Activated naive CD4-positive, alpha-beta T cell treated with anti-CD3 and anti-CD28 coated beads, Interleukin-2, amount 50 U/mL, for 72 hours (primary cell): ENCODE data around the gene VWA2. TPM values are rescaled to one million over a fixed set of nuclear protein-coding genes. Genes with fewer than 3 reads are reported as not detected.
A peak's percentile ranks its signal among the peaks of the same experiment; 100 is the strongest.

Experiments used
- ATAC-seq, 2 donors: fragments of 150-1000 bp; cut with Tn5 transposase; 2 replicates each; pipeline ENCODE4 v1.10.0; 2021; ENCODE audit warnings: mild to moderate bottlenecking in 2 of 2, moderate library complexity in 2 of 2
- DNase-seq, 2 donors: peaks; one replicate each; pipeline ENCODE4 v3.0.0; 2021 to 2022; ENCODE audit warnings: low spot score in 2 of 2
- H3K27ac Mint-ChIP-seq, 2 donors: one replicate each; pipeline ENCODE4 v1.8.0; 2022; ENCODE audit warnings: mild to moderate bottlenecking in 2 of 2, mixed read lengths in 2 of 2
- H3K36me3 Mint-ChIP-seq, 2 donors: one replicate each; pipeline ENCODE4 v1.8.0; 2022; ENCODE audit warnings: mixed read lengths in 2 of 2
- H3K9me3 Mint-ChIP-seq, 2 donors: one replicate each; pipeline ENCODE4 v1.8.0; 2022; ENCODE audit warnings: mixed read lengths in 2 of 2
- total RNA-seq, 2 donors: library from RNA; stranded (reverse); gene quantifications; one replicate each; pipeline ENCODE4 v1.2.3, GENCODE V29; 2022

Gene VWA2
- total RNA-seq, 2 donors from 2014 or later: 0.08 TPM; not detected in 1

DNA sequence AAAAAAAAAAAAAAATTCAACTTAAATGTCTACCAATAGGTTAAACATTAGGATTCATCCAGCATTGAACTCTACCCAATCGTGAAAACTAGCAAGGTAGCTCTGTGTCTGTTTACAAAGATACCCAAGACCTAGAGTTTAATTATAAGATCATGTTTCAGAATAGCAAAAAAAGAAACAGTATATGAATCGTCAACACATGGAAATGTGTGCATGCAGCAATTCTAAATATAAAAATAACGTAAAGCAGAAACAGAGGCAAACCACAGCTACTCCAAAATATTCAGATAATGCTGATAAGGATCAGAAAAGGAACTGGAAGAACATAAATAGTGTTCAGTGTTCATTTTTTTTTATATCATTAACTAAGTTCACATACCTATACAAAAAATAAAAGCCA, 96.6 kb downstream of the VWA2 start:
- no peaks in the 10 kb centered on the region for H3K9me3 Mint-ChIP-seq
- H3K36me3 Mint-ChIP-seq: no peaks in the 10 kb centered on the region
- H3K27ac Mint-ChIP-seq: no peak overlapping the region
- DNase-seq (no peak), ATAC-seq (no peak)

DNA sequence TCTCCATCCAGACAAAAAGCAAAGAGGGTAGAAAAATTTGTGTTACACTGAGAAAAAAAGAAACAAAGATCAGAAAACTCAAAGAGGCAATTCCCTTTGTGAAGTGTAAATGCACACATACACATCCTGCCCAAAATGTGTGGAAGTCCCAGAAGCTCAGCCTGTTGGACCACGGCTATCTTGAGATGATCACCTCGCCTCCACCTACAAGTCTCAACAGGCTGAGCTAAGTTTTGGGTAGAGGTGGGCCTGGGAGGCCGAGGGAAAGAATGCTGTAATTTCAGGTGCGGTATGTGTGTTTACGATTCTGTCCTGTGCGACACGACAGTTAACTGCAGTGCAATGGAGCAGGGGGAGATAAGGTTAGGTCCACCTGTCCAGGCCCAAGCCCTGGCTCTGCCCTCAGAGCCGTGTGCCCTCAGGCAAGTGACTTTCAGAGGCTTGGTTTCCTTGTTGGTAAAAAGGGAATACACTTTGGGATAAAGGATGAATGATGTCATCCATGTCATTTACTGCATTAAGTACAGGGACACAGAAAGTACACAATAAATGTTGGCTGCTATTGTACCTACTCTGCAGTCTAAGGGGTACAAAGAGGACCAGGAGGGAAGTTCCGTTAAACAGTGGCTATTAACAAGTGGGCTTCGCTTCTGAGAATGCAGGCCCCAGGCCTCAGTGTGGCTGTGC, 97.9 kb downstream of the VWA2 start:
- Mint-ChIP-seq H3K27ac (peak overlapping the region in 1 of 2 donors; percentile 68), H3K9me3 (no peaks in the 10 kb centered on the region), H3K36me3 (no peaks in the 10 kb centered on the region)
- DNase-seq: no peak
- no peak for ATAC-seq

DNA sequence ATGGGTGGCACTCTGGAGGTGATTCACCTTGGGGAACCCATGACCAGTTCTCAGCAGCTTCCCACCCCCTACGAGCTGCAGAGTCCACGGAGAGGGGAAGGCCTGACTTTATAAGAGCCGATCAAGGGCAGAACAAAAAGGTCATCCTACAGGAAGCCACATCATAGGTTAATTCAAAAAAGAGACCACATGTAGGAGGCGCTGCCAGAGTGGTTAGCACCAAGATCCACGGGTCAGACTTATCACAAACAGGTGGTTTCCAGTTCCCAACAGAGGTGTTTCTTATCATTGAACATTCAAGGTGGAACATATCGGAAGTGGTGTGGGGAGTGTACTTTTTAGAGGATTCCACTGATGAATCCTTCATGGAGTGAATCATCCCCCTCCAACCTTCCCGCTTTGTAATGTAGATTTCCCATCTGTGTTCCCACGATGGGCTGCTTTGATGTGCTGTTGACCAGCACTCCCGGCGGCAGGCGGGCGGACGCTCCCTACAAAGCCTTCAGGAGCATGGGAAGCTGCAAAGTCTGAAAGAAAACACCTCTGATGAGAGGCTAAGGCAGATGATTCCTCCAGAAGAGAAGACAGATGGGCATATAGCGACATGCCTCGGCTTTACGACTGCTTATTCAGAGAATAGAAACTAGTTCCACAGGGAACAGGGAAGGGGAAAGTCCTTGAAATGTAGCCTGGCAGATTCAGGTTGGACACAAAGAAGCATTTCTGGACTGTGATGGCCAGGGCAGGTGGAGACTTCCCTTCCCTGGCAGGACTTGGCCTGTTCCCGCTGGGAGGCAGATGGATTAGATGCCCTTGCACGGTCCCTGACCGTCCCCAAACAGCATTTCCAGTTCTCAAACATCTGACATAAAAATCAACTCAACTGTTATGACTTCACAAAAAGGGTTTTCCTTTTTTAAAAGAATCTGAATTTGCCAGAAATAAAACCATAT, 98.7 kb downstream of the VWA2 start:
- peak overlapping the region in 1 of 2 donors; percentile 68 for H3K27ac Mint-ChIP-seq
- H3K36me3 Mint-ChIP-seq: no peaks in the 10 kb centered on the region
- ATAC-seq: peak; percentile 76 to 97
- H3K9me3 Mint-ChIP-seq: no peaks in the 10 kb centered on the region
- peak in 1 of 2 donors; percentile 71 for DNase-seq

DNA sequence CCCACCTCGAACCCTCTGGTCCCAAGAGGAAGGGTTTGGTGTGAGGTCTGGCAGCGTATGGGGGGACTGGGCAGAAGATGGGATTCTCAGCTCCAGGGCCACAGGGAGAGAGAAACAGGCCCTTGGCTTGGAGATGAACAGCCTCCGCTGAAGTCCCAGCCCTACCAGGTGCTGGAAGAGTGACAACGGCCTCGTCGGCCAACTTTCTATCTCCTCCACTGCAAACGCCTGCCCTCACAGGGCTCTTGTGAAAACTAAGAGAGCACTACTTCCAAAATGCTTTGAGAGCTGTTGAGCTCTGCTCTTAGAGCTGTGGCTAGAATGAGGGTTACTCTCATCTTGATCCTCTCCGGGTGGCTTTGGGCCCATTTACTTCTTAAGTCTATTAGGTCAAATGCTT, 101.8 kb downstream of the VWA2 start:
- no peak for ATAC-seq
- DNase-seq: no peak
- Mint-ChIP-seq H3K36me3 (no peaks in the 10 kb centered on the region), H3K9me3 (no peaks in the 10 kb centered on the region), H3K27ac (no peak overlapping the region)

Other genes starting within 250 kb of the VWA2 start
- not detected for gene ADRB1, start 195.4 kb upstream of the VWA2 start, total RNA-seq
- 10 to 100 TPM in 1 of 2 donors, 1 to 10 TPM in 1; 9.0 to 25.3 TPM for gene CCDC186, start 65.1 kb upstream of the VWA2 start, total RNA-seq
- gene TDRD1, start 59.9 kb upstream of the VWA2 start, total RNA-seq: under 1 TPM; 0.20 to 0.31 TPM
- gene AFAP1L2, start 165.2 kb downstream of the VWA2 start, total RNA-seq: 1 to 10 TPM in 1 of 2 donors, under 1 TPM in 1; 0.98 to 2.7 TPM